Measurements from ENCODE around the gene ZFYVE28. TPM values are rescaled to one million over a fixed set of nuclear protein-coding genes. Genes with fewer than 3 reads are reported as not detected.

Gene ZFYVE28
- total RNA-seq, 1 experiment from 2014 or later = 0.82 TPM

DNA sequence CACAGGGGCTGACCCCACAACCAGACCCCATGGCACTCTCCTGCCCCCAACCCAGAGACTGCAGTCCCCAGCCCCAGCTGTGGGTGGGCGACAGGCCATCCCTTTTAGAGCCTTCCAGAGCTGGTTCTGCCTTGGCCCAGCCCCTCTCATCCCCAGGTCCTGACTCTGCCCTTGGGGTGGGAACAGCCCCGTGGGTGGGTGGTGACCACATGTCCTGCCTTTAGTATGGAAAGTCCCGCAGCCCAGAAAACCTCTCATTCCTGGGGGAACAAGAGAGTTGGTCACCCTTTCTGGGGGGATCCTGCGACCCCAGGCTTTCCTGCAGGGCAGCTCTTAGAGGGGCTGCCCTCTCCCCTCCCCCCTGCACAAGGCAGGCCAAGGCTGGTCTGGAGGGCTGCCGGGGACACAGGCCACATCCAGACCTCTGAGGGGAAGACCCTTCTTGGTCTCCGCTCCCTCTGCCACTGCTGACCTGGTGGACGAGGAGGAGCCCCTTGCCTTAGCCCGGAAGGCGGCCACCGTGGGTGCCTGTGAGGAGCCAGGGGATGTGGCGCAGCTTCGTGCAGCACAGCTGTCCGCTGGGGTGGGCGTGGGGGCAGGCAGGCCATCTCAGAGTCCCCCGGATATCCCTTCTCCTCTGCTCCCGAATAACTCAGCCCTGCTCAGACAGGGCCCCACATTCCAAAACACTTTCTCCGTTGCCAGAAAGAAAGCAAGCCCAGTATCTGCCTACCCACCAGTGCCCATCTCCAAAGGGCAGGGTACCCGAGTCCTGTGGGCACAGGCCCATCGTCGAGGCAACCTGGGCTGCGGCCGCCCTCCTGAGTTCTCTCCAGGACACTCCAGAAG is 149.9 kb downstream of the ZFYVE28 start:
- DNase-seq = no peak
- ChIA-PET CTCF (interaction anchor here (0.5 kb wide), 1 partner anchor 50 kb away, joined by 3 read pairs; no protein-coding TSS in a partner anchor), POLR2A (interaction anchor here (0.6 kb wide), 1 partner anchor 325 kb away, joined by 3 read pairs; no protein-coding TSS in a partner anchor)
- Mint-ChIP-seq H3K4me3 (ENCODE audit: unreplicated experiment) (no peak overlapping the region), H3K4me1 (ENCODE audit: low read depth, unreplicated experiment) (no peaks in the 10 kb centered on the region), H3K27ac (ENCODE audit: unreplicated experiment) (no peak overlapping the region), H3K36me3 (ENCODE audit: insufficient read depth, unreplicated experiment) (no peaks in the 10 kb centered on the region), H3K27me3 (ENCODE audit: insufficient read depth, unreplicated experiment) (no peaks in the 10 kb centered on the region), H3K9me3 (ENCODE audit: unreplicated experiment) (no peaks in the 10 kb centered on the region)
- BruUV-seq (replicated peaks) = no TSS peak
- Histone ChIP-seq H3K4me3 (ENCODE audit: low read depth, low read length) (no peak overlapping the region), H3K27me3 (replicated peaks; ENCODE audit: control insufficient read depth, insufficient read depth, low read length) (no peaks in the 10 kb centered on the region; the same call in 1 of the 2 replicates), H3K36me3 (ENCODE audit: control insufficient read depth, insufficient read depth, low read length) (no peaks in the 10 kb centered on the region), H3K9me3 (no peaks in the 10 kb centered on the region), H3K4me1 (no peaks in the 10 kb centered on the region)
- TF ChIP-seq, protein P1, sequence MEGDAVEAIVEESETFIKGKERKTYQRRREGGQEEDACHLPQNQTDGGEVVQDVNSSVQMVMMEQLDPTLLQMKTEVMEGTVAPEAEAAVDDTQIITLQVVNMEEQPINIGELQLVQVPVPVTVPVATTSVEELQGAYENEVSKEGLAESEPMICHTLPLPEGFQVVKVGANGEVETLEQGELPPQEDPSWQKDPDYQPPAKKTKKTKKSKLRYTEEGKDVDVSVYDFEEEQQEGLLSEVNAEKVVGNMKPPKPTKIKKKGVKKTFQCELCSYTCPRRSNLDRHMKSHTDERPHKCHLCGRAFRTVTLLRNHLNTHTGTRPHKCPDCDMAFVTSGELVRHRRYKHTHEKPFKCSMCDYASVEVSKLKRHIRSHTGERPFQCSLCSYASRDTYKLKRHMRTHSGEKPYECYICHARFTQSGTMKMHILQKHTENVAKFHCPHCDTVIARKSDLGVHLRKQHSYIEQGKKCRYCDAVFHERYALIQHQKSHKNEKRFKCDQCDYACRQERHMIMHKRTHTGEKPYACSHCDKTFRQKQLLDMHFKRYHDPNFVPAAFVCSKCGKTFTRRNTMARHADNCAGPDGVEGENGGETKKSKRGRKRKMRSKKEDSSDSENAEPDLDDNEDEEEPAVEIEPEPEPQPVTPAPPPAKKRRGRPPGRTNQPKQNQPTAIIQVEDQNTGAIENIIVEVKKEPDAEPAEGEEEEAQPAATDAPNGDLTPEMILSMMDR (IDR thresholded peaks at IDR 0.05; ENCODE audit: insufficient read depth in 1 of 2, low read depth in 1 of 2, low read length in 1 of 2, severe bottlenecking in 1 of 2, unreplicated experiment in 1 of 2) = no peak
- intact Hi-C loops (cut with micrococcal nuclease; ENCODE audit: unreplicated experiment) = no loop called here

GRCh38 chr4:2267841-2268240 is 150.6 kb downstream of the ZFYVE28 start:
- no peak overlapping the region for H3K4me3 Mint-ChIP-seq (ENCODE audit: unreplicated experiment)
- no TSS peak for BruUV-seq (replicated peaks)
- no peaks in the 10 kb centered on the region for H3K9me3 ChIP-seq
- intact Hi-C loops (cut with micrococcal nuclease; ENCODE audit: unreplicated experiment) = no loop called here
- H3K4me1 Mint-ChIP-seq (ENCODE audit: low read depth, unreplicated experiment) = no peaks in the 10 kb centered on the region
- no peaks in the 10 kb centered on the region for H3K4me1 ChIP-seq
- POLR2A ChIA-PET = no interaction called here
- no peak overlapping the region for H3K27ac Mint-ChIP-seq (ENCODE audit: unreplicated experiment)
- CTCF ChIA-PET = no interaction called here
- H3K9me3 Mint-ChIP-seq (ENCODE audit: unreplicated experiment) = no peaks in the 10 kb centered on the region
- H3K4me3 ChIP-seq (ENCODE audit: low read depth, low read length) = no peak overlapping the region
- H3K27me3 Mint-ChIP-seq (ENCODE audit: insufficient read depth, unreplicated experiment) = no peaks in the 10 kb centered on the region
- no peaks in the 10 kb centered on the region; the same call in 1 of the 2 replicates for H3K27me3 ChIP-seq (replicated peaks; ENCODE audit: control insufficient read depth, insufficient read depth, low read length)
- no peak for DNase-seq
- H3K36me3 Mint-ChIP-seq (ENCODE audit: insufficient read depth, unreplicated experiment) = no peaks in the 10 kb centered on the region
- no peaks in the 10 kb centered on the region for H3K36me3 ChIP-seq (ENCODE audit: control insufficient read depth, insufficient read depth, low read length)
- TF ChIP-seq, protein P1 (IDR thresholded peaks at IDR 0.05; ENCODE audit: insufficient read depth in 1 of 2, low read depth in 1 of 2, low read length in 1 of 2, severe bottlenecking in 1 of 2, unreplicated experiment in 1 of 2) = no peak

- H3K4me1 Mint-ChIP-seq (ENCODE audit: low read depth, unreplicated experiment) = no peaks in the 10 kb centered on the region
- no peaks in the 10 kb centered on the region for H3K9me3 ChIP-seq
- DNase-seq = no peak
- no peaks in the 10 kb centered on the region for H3K4me1 ChIP-seq
- POLR2A ChIA-PET = no interaction called here
- intact Hi-C loops (cut with micrococcal nuclease; ENCODE audit: unreplicated experiment) = no loop called here
- no peaks in the 10 kb centered on the region; the same call in 1 of the 2 replicates for H3K27me3 ChIP-seq (replicated peaks; ENCODE audit: control insufficient read depth, insufficient read depth, low read length)
- no peak overlapping the region for H3K4me3 Mint-ChIP-seq (ENCODE audit: unreplicated experiment)
- H3K9me3 Mint-ChIP-seq (ENCODE audit: unreplicated experiment) = no peaks in the 10 kb centered on the region
- H3K27ac Mint-ChIP-seq (ENCODE audit: unreplicated experiment) = no peak overlapping the region
- H3K36me3 ChIP-seq (ENCODE audit: control insufficient read depth, insufficient read depth, low read length) = no peaks in the 10 kb centered on the region
- TF ChIP-seq, protein P1 (IDR thresholded peaks at IDR 0.05; ENCODE audit: insufficient read depth in 1 of 2, low read depth in 1 of 2, low read length in 1 of 2, severe bottlenecking in 1 of 2, unreplicated experiment in 1 of 2) = no peak
- BruUV-seq (replicated peaks) = no TSS peak
- no peaks in the 10 kb centered on the region for H3K27me3 Mint-ChIP-seq (ENCODE audit: insufficient read depth, unreplicated experiment)
- H3K36me3 Mint-ChIP-seq (ENCODE audit: insufficient read depth, unreplicated experiment) = no peaks in the 10 kb centered on the region
- CTCF ChIA-PET = no interaction called here
- no peak overlapping the region for H3K4me3 ChIP-seq (ENCODE audit: low read depth, low read length)
These were observed 151.1 kb downstream of the ZFYVE28 start for GRCh38 chr4:2267320-2267811.

Measured in Caco-2 (cell line).